GM12878 (cell line): Measurements from ENCODE around the gene CAMKMT. TPM values are rescaled to one million over a fixed set of nuclear protein-coding genes. Genes with fewer than 3 reads are reported as not detected.

Experiments
- ATAC-seq: fragments of 200-7000 bp; cut with Tn5 transposase; 3 replicates; pipeline ENCODE4 v1.9.1; 2020; ENCODE audit warnings: mild to moderate bottlenecking, moderate library complexity
- BruUV-seq: library from RNA; stranded (reverse); fragments of 400-500 nt; replicated peaks from 2 replicates; lab custom pipeline; 2021; lab: Mats Ljungman, UMichigan
- CTCF ChIA-PET: fragments of 300-600 bp; sonication (Branson Sonifier 250); formaldehyde crosslinking; extraction: SDS; loops from one replicate; lab custom pipeline; 2021; ENCODE audit warnings: inconsistent platforms; lab: Yijun Ruan, JAX
- POLR2A ChIA-PET: fragments of 350-600 bp; formaldehyde crosslinking; extraction: SDS; loops from one replicate; lab custom pipeline; 2021; ENCODE audit warnings: inconsistent platforms; lab: Charles Lee
- RAD21 ChIA-PET: fragments of 300-600 bp; sonication (Branson Sonifier 250); formaldehyde crosslinking; loops from one replicate; lab custom pipeline; 2023; ENCODE audit warnings: antibody characterized with exemption; ENCODE audit not compliant: unreplicated experiment; lab: Charles Lee
- SMC1A ChIA-PET: fragments of 300-600 bp; sonication (Branson Sonifier 250); formaldehyde crosslinking; loops from one replicate; lab custom pipeline; 2023; ENCODE audit not compliant: unreplicated experiment, uncharacterized antibody; lab: Charles Lee
- DNase-seq: peaks from one replicate; pipeline ENCODE4 v3.0.0-alpha.2; 2011; ENCODE audit warnings: low read depth, low spot score
- FAIRE-seq: peaks from 3 replicates; lab custom pipeline; 2011; peaks lifted over from hg19 to GRCh38; lab: Jason Lieb, UNC
- H2AFZ ChIP-seq: 2 replicates; pipeline ENCODE4 v1.6.0; 2011; ENCODE audit warnings: low read depth, low read length, control low read depth; ENCODE audit not compliant: control insufficient read depth
- H3K27ac ChIP-seq: 2 replicates; pipeline ENCODE4 v1.5.1; 2011; ENCODE audit warnings: control low read depth; ENCODE audit not compliant: control insufficient read depth, insufficient read depth
- H3K27me3 ChIP-seq, 2 experiments: replicated peaks in 1 of 2; 2 replicates each; pipeline versions ENCODE4 v1.6.0 to v1.6.1; 2011; ENCODE audit warnings: low read length in 1 of 2; ENCODE audit not compliant: control insufficient read depth in 2 of 2, insufficient read depth in 2 of 2
- H3K36me3 ChIP-seq, 2 experiments: 2 replicates each; pipeline ENCODE4 v1.5.1; 2011; ENCODE audit warnings: low read length in 1 of 2; ENCODE audit not compliant: control insufficient read depth in 2 of 2, insufficient read depth in 2 of 2
- H3K4me1 ChIP-seq: 2 replicates; pipeline ENCODE4 v1.6.1; 2011; ENCODE audit warnings: mild to moderate bottlenecking, low read length, moderate library complexity, mixed read lengths; ENCODE audit not compliant: control insufficient read depth, insufficient read depth
- H3K4me2 ChIP-seq: 2 replicates; pipeline ENCODE4 v1.6.0; 2011; ENCODE audit warnings: control low read depth; ENCODE audit not compliant: control insufficient read depth, insufficient read depth
- H3K4me3 ChIP-seq: fragments of 200-600 bp; sonication (generic); 2 replicates; pipeline ENCODE4 v1.5.1; 2016
- H3K79me2 ChIP-seq: 2 replicates; pipeline ENCODE4 v1.6.0; 2011; ENCODE audit warnings: low read length; ENCODE audit not compliant: control insufficient read depth, insufficient read depth
- H3K9ac ChIP-seq: 2 replicates; pipeline ENCODE4 v1.8.0; 2011; ENCODE audit warnings: low read length, control low read depth, mixed read lengths; ENCODE audit not compliant: control insufficient read depth, insufficient read depth
- H3K9me3 ChIP-seq: replicated peaks from 3 replicates; pipeline ENCODE4 v1.5.1; 2011; ENCODE audit warnings: mild to moderate bottlenecking, low read length; ENCODE audit not compliant: control insufficient read depth, insufficient read depth
- H4K20me1 ChIP-seq: 2 replicates; pipeline ENCODE4 v1.6.0; 2011; ENCODE audit not compliant: control insufficient read depth, insufficient read depth
- ATF3 ChIP-seq: IDR thresholded peaks from 2 replicates; pipeline ENCODE4 v1.6.1; 2011; ENCODE audit warnings: low read depth, mild to moderate bottlenecking, low read length, moderate library complexity, borderline replicate concordance; ENCODE audit errors: extremely low read depth
- BRCA1 ChIP-seq: IDR thresholded peaks from 2 replicates; pipeline ENCODE4 v1.6.1; 2011; ENCODE audit warnings: low read depth, low read length, improper control_type of control experiment
- EP300 ChIP-seq, 2 experiments: fragments of 150-350 bp in 1 of 2; IDR thresholded peaks; 2 replicates each; pipeline ENCODE4 v1.6.1; 2011 to 2012; ENCODE audit warnings: low read depth in 2 of 2, low read length in 2 of 2, borderline replicate concordance in 1 of 2, improper control_type of control experiment in 1 of 2, inconsistent platforms in 1 of 2; ENCODE audit not compliant: control insufficient read depth in 1 of 2
- ETV6 ChIP-seq, 2 experiments: fragments of 450-650 bp in 1 of 2; IDR thresholded peaks in 1 of 2; conservative IDR thresholded peaks in 1 of 2; 2 replicates each; pipeline ENCODE4 v1.6.1; 2014; ENCODE audit warnings: antibody characterized with exemption in 1 of 2, borderline replicate concordance in 1 of 2, low read depth in 1 of 2, mild to moderate bottlenecking in 1 of 2, moderate library complexity in 1 of 2
- IKZF2 ChIP-seq, 2 experiments: fragments of 450-650 bp; IDR thresholded peaks; 2 replicates each; pipeline ENCODE4 v1.6.1; 2017; ENCODE audit warnings: mild to moderate bottlenecking in 2 of 2, moderate library complexity in 2 of 2
- KDM1A ChIP-seq: fragments of 200-600 bp; sonication (generic); IDR thresholded peaks from 2 replicates; pipeline ENCODE4 v1.6.1; 2016; ENCODE audit warnings: borderline replicate concordance
- NFIC ChIP-seq: IDR thresholded peaks from 2 replicates; pipeline ENCODE4 v1.6.1; 2012; ENCODE audit warnings: low read depth, mild to moderate bottlenecking, inconsistent platforms, low read length, moderate library complexity
- RBBP5 ChIP-seq: fragments of 200-600 bp; sonication (generic); conservative IDR thresholded peaks from 2 replicates; pipeline ENCODE4 v1.6.1; 2016
- SMARCA5 ChIP-seq: fragments of 450-650 bp; IDR thresholded peaks from 2 replicates; pipeline ENCODE4 v1.6.1; 2017; ENCODE audit warnings: mild to moderate bottlenecking
- TCF7 ChIP-seq: IDR thresholded peaks from 2 replicates; pipeline ENCODE4 v1.6.1; 2014; ENCODE audit warnings: antibody characterized with exemption, borderline replicate concordance
- WGBS: methylation state at CpG from one replicate; pipeline ENCODE4 v1.1.6; 2016; ENCODE audit warnings: low lambda C conversion rate; ENCODE audit not compliant: insufficient replicate concordance, insufficient coverage; ENCODE audit errors: missing lambda C conversion rate; 5-methylcytosine and 5-hydroxymethylcytosine counted together
- in situ Hi-C: fragments of 300-500 bp; cut with MboI; formaldehyde crosslinking; loops from 9 replicates; pipeline ENCODE4 v1.14.3; 2018; ENCODE audit warnings: mixed read lengths
- intact Hi-C: fragments of 100-400 bp; cut with micrococcal nuclease; formaldehyde crosslinking; loops from one replicate; pipeline ENCODE4 v1.14.2; 2022; ENCODE audit not compliant: unreplicated experiment
- polyA plus RNA-seq, 11 experiments: library from polyadenylated mRNA; depleted of rRNA in 4 of 11; unstranded in 6 of 11; stranded (reverse) in 5 of 11; fragments of >200 nt; fragmentation: Nextera tagmentation in 4 of 11; fragmentation: Illumina TruSeq in 1 of 11; extraction: Ambion mirVana in 4 of 11; extraction: Trizol in 1 of 11; gene quantifications; 1 replicate in 1 of 11; 2 replicates in 10 of 11; pipeline versions ENCODE4 v1.2.1 to v1.2.3, GENCODE V29; 2011 to 2016; ENCODE audit warnings: inconsistent platforms in 2 of 11, missing spikeins in 2 of 11, low read depth in 1 of 11
- total RNA-seq, 4 experiments: library from RNA; depleted of rRNA in 3 of 4; stranded (reverse); fragments of >200 nt in 3 of 4; fragmentation: Illumina TruSeq in 1 of 4; extraction: Trizol in 1 of 4; gene quantifications; 2 replicates each; pipeline versions ENCODE4 v1.2.1 to v1.2.3, GENCODE V29; 2013 to 2021
- TF ChIP-seq, protein P1 (sequence below): fragments of 450-650 bp; IDR thresholded peaks from 2 replicates; pipeline ENCODE4 v1.6.1; 2017; ENCODE audit warnings: mild to moderate bottlenecking
- TF ChIP-seq, protein P2 (sequence below): IDR thresholded peaks from 2 replicates; pipeline ENCODE4 v1.6.1; 2011; ENCODE audit warnings: borderline replicate concordance, low read depth, mild to moderate bottlenecking, moderate library complexity, mixed read lengths, low read length; ENCODE audit not compliant: insufficient read depth; ENCODE audit errors: extremely low read length

Gene CAMKMT
- total and polyA plus RNA-seq, 10 of the 15 experiments (the other 5 are each of a cell fraction or from before 2014, with no cell fraction given), result 2.7 to 16.0 (median 11.8) TPM

- no TSS peak for BruUV-seq
- in situ Hi-C loops, result no loop called here
- intact Hi-C loops, result no loop called here
- 89% methylated on average over 6 of the region's 6 CpGs for WGBS
- Histone ChIP-seq H4K20me1 (no peaks in the 10 kb centered on the region), H3K9me3 (no peaks in the 10 kb centered on the region), H3K27ac (no peak overlapping the region), H3K79me2 (no peaks in the 10 kb centered on the region), H3K9ac (no peak overlapping the region), H3K4me2 (no peak overlapping the region), H3K4me3 (no peak overlapping the region), H2AFZ (no peak overlapping the region), H3K36me3 (no peaks in the 10 kb centered on the region), H3K27me3 (no peaks in the 10 kb centered on the region), H3K4me1 (no peaks in the 10 kb centered on the region)
- ATAC-seq (no peak), FAIRE-seq (no peak), DNase-seq (no peak)
- RAD21 ChIA-PET, result no interaction called here
- CTCF ChIA-PET, result interaction anchor here (0.5 to 1.9 kb wide), 3 partner anchors 8 to 63 kb away, joined by 3 to 9 read pairs (median 5); no protein-coding TSS in a partner anchor
- TF ChIP-seq ETV6 (conservative IDR thresholded peaks at IDR 0.05 in 1 of 2, IDR thresholded peaks at IDR 0.05 in 1 of 2; ENCODE audit: borderline replicate concordance in 1 of 2, low read depth in 1 of 2), result no peak
- TF ChIP-seq, protein P1, sequence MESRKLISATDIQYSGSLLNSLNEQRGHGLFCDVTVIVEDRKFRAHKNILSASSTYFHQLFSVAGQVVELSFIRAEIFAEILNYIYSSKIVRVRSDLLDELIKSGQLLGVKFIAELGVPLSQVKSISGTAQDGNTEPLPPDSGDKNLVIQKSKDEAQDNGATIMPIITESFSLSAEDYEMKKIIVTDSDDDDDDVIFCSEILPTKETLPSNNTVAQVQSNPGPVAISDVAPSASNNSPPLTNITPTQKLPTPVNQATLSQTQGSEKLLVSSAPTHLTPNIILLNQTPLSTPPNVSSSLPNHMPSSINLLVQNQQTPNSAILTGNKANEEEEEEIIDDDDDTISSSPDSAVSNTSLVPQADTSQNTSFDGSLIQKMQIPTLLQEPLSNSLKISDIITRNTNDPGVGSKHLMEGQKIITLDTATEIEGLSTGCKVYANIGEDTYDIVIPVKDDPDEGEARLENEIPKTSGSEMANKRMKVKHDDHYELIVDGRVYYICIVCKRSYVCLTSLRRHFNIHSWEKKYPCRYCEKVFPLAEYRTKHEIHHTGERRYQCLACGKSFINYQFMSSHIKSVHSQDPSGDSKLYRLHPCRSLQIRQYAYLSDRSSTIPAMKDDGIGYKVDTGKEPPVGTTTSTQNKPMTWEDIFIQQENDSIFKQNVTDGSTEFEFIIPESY, result no peak
- TF ChIP-seq EP300 (IDR thresholded peaks at IDR 0.05; ENCODE audit: borderline replicate concordance in 1 of 2, control insufficient read depth in 1 of 2, low read depth in 2 of 2, low read length in 2 of 2), result no peak
- no peak for TF ChIP-seq TCF7
- TF ChIP-seq KDM1A, result no peak
- TF ChIP-seq BRCA1, result no peak
- TF ChIP-seq SMARCA5, result no peak
- TF ChIP-seq IKZF2 (IDR thresholded peaks at IDR 0.05), result no peak
- TF ChIP-seq RBBP5, result no peak
- TF ChIP-seq ATF3, result no peak
- no peak for TF ChIP-seq NFIC
- TF ChIP-seq, protein P2, sequence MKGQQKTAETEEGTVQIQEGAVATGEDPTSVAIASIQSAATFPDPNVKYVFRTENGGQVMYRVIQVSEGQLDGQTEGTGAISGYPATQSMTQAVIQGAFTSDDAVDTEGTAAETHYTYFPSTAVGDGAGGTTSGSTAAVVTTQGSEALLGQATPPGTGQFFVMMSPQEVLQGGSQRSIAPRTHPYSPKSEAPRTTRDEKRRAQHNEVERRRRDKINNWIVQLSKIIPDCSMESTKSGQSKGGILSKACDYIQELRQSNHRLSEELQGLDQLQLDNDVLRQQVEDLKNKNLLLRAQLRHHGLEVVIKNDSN, result no peak
- POLR2A ChIA-PET, result no interaction called here
- SMC1A ChIA-PET, result interaction anchor here (0.7 to 2.3 kb wide), 7 partner anchors 8 to 203 kb away, joined by 3 to 7 read pairs (median 3); no protein-coding TSS in a partner anchor
Observed at GRCh38 chr2:44682459-44682858, 320.7 kb downstream of the CAMKMT start.
